DND-41 (cell line): ENCODE measurements around the gene RASL12.

Source experiments
- CTCF ChIP-seq: IDR thresholded peaks from 2 replicates; pipeline ENCODE4 v1.5.1; 2012; ENCODE audit warnings: borderline replicate concordance, low read length, moderate library complexity, mild to moderate bottlenecking; ENCODE audit not compliant: poor library complexity, severe bottlenecking; ENCODE audit errors: extremely low read depth
- EZH2 ChIP-seq: IDR thresholded peaks from 3 replicates; pipeline ENCODE4 v1.6.1; 2012; ENCODE audit warnings: borderline replicate concordance, low read depth, mild to moderate bottlenecking, moderate library complexity, low read length, inconsistent platforms; ENCODE audit not compliant: severe bottlenecking

DNA sequence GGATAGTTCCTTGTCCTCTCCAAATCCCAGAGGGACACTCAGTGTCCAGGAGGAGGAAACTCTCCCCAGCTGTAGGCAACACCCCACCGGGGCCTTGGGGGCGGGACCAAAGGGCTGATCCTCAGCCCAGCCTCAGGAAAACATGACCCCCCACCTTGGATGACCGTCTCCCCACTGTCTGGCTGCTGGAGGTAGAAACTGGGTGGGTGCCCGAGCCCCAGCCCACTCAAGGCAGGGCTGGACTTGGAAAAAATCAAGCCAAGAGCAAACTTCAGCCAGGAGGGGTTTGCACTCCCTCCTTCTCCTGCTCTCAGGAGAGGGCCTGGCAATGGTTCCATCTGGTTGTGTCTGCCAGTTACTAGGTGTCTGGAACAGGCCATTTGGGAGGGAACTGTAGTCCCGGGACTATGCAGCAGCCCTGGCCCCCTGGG, 3.6 kb upstream of the RASL12 start:
- no peak for TF ChIP-seq CTCF
- no peak for TF ChIP-seq EZH2
